HG03521 (cell line): Measurements from ENCODE around the gene PARVB.
"Not testable (repeated sequence)": the region's sequence is repeated elsewhere in the genome, so short reads cannot be mapped to it uniquely, and the experiment has no call there.

Experiments used
- ATAC-seq: cut with Tn5 transposase; IDR thresholded peaks from one replicate; pipeline ENCODE4 v1.9.1; 2021; ENCODE audit warnings: mild to moderate bottlenecking, moderate library complexity; ENCODE audit not compliant: unreplicated experiment

The PARVB gene

DNA sequence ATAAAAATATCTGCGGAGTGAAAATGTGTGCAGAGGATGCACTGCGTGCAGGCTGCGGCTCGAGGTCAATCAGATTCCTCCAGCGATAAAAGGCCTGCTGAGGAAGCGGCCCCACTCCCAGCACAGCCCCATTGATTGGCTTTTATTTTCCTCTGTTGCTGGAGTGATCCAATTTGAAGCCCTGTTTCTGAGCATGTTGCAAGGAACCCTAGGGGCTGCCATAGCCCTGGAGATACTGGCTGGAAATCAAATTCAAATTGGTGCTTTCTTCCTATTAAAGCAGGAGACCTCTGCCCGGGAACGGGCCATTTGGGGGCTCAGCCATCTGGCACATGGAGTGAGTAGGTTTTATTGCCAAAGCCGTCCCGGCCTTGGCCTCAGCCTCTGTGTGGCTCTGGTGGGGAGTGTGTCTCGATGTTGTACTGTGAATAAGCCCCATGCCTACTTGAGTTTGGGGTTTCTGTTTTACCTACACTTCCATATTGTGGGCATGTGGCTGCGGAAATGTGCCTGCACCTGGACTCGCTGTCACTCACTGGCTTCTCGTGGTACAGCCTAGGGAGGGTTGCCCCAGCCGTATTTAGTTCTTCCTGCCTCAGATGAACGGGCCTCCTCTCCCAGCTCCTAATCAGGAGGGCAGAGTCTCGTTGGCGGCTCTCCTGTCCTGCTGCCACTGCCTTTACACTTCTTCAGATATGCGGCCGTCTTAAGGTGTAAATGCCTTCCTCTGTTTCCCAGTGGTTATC is 25.6 kb downstream of the PARVB start:
- no peak for ATAC-seq

DNA sequence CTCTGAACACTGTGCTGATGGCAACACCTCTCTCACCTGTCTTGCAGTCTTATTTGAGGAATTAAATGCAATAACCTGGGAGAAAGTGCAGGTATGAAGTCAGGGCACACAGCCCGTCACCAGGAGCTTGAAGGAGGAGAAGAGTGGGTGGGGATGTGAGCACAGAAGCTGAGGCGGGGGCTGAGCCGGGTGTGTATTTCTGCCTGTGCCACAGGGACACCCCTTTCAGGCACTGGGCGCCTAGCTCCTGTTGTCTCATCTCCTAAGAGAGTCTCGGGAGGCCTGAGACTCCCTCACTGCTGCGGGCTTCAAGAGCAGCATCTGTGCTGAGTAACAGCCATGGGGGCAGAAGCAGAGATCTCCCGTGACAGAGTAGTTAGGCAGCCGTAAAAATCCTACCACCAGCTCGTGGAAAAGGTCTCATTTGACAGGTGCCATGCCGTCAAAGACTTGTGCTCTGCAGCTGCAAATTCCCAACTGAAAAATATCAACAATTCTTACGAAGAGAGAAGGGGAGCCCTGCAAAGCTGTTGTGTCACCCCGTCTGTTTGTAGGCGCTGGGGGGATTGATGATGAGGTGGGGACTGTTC is 26.8 kb downstream of the PARVB start:
- ATAC-seq = no peak

- ATAC-seq = no peak
Observed at GRCh38 chr22:44051358-44051757, 27.3 kb downstream of the PARVB start.

- ATAC-seq = no peak
Observed at GRCh38 chr22:44051961-44052360, 27.9 kb downstream of the PARVB start.

DNA sequence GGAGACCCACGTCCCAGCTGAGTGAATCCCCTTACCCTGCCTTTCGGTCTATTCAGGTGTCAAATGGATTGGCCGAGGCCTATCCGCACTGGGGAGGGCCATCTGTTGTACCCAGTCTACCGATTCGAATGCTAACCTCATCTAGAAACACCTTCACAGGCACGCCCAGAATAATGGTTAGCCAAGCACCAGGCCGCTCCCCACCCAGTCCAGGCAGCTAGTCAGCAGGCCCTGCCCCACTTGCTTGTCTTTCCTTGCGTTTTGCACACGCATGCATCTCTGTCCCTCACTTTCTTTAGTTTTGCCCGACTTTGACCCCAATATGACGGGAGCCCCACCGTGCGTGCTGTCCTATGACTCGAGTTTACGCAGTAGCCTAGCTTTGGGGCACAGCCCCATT is 31.7 kb downstream of the PARVB start:
- no peak for ATAC-seq

- not testable (repeated sequence) for ATAC-seq
Observed at GRCh38 chr22:44056649-44057048, 32.5 kb downstream of the PARVB start.

DNA sequence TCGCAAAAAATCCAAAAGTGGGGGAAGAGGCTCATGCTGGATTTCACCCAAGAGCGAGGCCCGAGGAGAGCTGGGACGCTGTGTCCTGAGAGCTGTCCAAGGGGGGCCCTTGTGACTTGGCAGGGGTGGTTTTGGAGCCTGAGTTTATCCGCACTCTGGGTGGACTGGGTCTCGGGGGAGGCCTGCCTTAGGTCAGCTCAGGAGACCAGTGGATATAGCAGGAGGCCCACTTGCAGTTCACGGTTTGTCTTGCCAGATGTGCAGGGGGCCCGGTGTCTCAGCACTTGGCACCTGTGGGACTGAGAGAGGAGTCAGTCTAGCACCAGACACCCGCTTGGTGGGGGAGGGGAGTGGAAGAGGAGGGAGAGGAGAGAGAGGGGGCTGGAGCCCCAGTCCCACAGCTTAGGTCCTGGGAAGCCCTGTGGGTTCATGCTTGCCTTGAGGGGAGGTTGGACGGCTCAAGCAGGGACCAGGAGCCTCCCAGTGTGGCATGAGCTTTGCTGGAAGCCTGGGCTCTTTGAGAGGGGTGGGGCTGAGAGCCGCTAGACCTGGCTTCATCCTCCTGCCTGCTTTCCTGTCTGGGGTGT is 33.4 kb downstream of the PARVB start:
- ATAC-seq = no peak

DNA sequence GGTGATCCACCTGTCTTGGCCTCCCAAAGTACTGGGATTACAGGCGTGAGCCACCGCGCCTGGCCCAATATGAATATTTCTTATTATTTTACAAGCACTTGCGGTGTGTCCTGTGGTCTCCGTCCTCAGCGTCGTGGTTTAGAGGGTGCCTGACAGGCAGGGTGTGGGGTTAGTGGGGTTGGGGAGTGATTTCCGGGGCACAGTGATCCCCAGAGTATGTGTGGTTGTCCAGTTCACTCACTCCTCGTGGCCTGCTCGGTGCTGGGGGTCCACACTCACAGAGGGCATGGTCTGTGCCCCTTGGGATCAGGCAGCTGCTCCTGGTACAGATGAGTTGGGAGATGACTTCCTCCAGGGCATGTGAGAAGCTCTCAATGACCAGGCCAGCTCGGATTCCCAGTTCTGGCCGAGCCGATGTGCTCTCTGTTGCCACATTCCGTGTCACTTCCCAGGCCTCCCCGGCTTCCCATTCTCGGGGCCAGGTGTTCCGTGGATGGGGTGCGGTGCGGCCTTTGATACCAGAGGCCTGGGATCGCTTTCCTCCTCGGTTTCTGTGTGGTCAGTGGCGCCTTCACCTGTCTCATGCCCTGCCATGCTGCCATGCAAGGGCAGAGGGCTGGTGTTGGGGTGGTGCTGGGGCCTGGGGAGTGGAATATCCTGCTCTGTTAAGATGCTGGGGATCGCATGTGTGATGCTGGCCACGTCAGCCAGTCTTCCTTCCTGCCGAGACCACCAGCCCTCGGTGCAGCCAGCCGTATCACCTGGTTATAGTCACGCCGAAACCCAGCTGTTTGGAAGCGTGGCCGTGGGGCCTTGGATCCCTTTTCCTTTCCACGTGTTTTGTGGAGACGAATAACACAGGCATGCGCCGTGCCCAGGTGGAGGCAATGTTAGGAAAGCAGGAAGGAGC is 39.6 kb downstream of the PARVB start:
- ATAC-seq = no peak

DNA sequence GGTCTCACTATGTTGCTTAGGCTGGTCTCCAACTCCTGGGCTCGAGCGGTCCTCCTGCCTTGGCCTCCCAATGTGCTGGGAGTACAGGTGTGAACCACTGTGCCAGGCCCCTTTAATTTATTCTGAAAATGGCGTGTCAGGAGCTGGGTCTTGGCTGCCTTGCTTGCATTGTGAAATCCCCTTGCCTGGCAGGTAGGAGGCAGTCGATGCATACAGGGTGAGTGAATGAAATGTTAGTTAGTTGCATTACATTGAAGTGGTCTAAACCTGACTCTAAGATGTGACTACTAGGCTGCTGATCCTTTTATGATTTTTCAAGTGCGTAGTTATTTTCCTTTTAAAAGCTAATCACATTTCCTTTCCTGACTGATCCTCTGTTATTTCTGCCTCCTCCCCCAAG is 42.9 kb downstream of the PARVB start:
- no peak for ATAC-seq

DNA sequence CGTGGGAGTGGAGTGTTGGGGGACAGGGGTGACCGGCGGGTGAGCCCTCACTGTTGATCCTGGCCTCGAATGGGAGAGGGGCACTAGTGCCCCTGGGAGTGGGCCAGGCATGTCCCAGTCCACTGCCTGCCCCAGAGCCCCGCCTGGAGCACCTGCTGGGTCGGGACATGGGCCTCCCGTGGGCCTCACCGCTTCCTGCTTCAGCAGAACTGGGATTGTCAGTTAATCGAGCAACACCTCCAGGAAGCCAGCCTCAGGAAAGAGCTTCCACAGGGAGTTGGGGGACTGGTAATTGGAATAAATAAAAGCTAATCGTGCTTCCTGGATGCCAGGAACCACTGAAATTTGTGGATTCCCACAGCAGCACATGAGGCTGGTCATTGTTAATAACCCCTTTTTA is 43.8 kb downstream of the PARVB start:
- ATAC-seq = no peak

DNA sequence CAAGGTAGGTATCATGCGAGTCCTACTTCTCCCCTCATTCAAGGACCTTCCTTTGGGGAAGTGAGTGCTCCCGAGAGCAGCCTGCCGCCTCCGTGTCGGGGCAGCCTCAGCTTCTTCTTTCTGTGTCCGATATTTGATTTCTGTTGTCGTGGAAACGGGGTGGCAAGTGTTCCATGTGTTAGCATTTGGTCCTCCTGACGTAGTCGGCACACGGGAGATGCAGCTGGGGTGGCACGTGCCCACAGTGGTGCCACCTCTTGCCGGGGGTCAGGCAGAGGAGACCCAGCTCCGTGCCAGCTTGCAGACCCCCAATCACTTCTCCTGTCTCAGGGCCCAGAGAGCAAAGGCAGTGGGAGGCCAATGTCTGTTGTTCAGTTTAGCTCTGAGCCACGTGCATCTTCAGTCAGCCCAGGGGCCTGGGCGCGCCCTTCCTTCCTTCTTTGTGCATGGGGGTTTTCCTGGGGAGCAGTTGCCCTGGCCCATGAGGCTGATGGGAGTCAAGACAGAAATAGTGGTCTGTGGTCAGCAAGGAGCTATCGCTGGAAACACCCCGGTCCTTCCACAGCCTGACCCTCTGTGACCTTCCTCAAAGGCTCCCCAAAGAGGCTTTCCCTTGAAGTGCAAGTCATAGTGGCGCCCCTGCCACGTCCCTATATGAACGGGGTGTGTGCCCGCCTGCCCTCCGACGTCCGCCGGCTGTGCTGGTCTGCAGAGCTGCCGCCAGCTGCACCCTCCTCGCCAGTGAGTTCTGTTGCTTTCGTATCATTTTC is 44.5 kb downstream of the PARVB start:
- no peak for ATAC-seq

GRCh38 chr22:44070029-44070428 is 45.9 kb downstream of the PARVB start:
- ATAC-seq = no peak

- no peak for ATAC-seq
Observed at GRCh38 chr22:44071781-44072326, 47.8 kb downstream of the PARVB start.

DNA sequence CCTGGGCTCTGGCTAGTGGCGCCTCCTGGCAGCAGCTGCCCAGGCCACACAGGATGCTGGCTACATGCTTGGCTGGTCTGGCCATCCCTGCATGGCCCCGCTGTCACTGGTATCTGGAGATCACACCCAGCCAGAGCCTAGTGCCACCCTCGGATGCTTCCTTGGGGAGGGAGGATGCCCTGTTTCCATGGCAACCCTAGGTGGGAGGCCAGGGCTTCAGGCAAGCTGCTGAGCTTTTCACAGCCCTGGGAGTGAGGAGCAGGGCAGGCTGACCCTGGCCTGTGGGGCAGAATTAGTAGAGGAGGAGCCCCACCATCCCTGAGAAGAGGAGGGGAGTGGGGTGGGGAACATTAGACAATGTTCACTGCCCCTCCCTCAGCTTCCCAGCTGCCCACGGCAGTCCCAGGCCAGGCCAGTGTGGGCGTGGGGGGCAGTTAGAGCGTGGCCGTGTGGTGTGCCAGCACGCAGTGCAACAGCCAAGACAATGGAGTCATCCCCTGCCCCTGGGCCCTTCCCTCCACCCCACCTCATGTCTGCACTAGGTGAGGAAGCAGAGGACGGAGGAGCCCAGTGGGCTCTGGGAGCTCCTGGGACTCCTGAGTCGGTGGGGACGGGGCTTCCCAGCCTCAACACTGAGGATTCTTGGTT is 50.4 kb downstream of the PARVB start:
- no peak for ATAC-seq

DNA sequence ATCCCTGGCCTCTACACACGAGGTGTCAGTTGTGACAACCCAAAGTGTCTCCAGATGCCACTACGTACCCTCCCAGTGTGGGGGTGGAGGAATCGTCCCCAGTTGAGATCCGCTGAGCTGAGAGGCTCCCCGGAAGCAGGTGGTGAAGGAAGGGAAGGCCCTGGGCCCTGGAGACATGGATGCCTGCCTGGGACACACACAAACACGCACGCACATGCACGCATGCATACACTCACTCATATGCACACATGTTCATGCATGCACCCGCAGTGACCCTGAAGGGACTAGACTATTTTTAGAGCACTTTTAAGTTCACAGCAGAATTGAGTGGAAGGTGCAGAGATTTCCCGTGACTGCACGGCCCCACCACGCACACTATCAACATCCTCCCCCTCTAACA is 50.9 kb downstream of the PARVB start:
- no peak for ATAC-seq

DNA sequence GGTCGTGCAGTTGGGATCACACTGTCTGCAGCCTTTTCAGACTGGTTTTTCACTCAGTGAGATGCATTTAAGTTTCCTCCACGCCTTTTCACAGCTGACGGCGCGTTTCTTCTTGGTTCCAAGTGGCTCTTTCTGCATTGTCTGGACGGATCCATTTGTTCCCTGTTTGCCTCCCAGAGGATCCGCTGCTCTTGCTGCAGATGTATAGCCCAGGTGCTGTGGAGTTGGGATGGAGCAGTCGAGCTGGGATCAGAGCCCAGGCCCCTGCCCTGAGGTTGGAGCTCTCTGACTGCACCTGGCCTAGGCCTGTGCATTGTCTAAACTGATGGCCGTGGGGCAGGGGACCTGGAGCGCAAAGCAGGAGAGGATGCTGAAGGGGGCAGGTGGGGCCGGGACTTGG is 51.6 kb downstream of the PARVB start:
- no peak for ATAC-seq

DNA sequence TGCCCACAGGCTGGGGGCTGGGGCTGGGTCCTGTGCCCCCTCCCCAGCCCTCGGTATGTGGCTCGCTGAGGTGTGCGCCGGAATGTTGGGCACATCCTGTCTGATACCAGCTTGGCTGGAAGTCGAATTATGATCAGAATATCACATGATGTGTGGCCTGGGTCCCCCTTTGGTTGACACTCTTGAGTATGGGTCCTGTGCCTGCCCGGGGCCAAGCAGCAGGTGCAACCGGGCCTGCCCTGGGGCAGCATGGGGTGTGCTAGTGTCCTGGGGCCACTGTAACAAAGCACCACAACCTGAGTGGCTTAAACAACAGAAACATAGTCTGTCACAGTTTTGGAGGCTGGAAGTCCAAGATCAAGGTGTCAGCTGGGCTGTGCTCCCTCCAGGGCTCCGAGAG is 52.7 kb downstream of the PARVB start:
- no peak for ATAC-seq

- no peak for ATAC-seq
Observed at GRCh38 chr22:44080936-44081861, 57.1 kb downstream of the PARVB start.

DNA sequence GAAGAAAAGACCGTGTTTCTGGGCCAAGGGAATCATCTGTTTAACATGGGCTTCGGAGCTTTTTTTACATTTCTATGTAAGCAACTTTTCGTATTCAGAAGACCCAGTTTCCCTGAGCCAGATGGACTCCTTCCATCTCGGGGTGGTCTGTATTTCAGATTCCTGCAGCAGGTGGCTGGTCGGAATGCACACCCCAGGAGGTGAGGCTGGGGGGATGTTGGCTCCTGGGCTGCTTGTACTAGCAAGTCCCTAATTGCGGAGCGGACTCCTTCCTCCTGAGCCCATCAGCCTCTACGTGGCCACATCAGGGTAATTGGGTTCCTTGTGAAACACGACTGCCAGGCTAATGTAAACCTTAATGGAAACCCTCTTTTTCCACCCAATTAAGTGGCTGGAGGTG is 58.7 kb downstream of the PARVB start:
- ATAC-seq = no peak
